ENCODE data around the gene LRTM2.

The LRTM2 gene

DNA sequence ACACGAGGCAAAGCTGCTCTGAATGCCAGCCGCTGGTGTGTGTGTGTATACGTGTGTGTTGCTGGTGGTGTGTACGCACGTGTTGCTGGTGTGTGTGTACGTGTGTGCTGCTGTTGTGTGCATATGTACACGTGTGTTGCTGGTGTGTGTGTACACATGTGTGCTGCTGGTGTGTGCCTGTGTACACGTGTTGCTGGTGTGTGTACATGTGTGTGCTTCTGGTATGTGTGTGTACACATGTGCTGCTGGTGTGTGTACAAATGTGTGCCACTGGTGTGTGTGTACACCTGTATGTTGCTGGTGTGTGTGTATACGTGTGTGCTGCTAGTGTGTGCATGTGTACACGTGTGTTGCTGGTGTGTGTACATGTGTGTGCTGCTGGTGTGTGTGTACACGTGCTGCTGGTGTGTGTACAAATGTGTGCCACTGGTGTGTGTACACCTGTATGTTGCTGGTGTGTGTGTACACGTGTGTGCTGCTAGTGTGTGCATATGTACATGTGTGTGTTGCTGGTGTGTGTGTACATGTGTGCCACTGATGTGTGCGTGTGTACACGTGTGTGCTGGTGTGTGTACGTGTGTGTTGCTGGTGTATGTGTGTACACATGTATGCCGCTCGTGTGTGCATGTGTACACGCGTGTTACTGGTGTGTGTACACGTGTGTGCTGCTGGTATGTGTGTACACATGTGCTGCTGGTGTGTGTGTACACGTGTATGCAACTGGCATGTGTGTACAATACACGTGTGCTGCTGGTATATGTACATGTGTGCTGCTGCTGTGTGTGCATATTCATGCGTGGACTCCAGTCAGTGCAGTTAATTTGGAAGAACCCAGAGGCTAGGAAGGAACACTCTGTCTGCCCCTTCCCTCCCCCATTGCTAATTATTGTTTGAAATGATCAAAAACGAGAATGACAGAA lies 50.9 kb downstream of the LRTM2 start:
- Histone ChIP-seq H3K27me3 (ENCODE audit: insufficient read depth, low read length, poor library complexity) (no peaks in the 10 kb centered on the region), H2BK120ac (ENCODE audit: low read depth, low read length) (no peak overlapping the region), H3K9ac (ENCODE audit: low read length) (no peak overlapping the region), H4K8ac (ENCODE audit: low read depth, low read length) (no peak overlapping the region), H3K4me1 (ENCODE audit: control insufficient read depth, low read depth, low read length) (no peaks in the 10 kb centered on the region), H3K79me2 (ENCODE audit: control insufficient read depth, insufficient read depth, low read length) (no peaks in the 10 kb centered on the region), H3K36me3 (ENCODE audit: control insufficient read depth, insufficient read depth, low read length) (no peaks in the 10 kb centered on the region), H2AK5ac (ENCODE audit: low read length) (no peak overlapping the region), H3K18ac (ENCODE audit: low read length) (no peak overlapping the region), H3K4me2 (ENCODE audit: low read length) (no peak overlapping the region), H3K27ac (ENCODE audit: low read depth, low read length) (no peak overlapping the region), H3K4ac (ENCODE audit: low read depth, low read length) (no peak overlapping the region), H3K79me1 (ENCODE audit: low read length) (no peaks in the 10 kb centered on the region), H3K4me3 (ENCODE audit: low read length) (no peak overlapping the region), H3K23ac (ENCODE audit: low read length) (no peak overlapping the region), H4K5ac (ENCODE audit: low read length) (no peak overlapping the region), H3K56ac (ENCODE audit: low read length) (no peak overlapping the region), H2BK15ac (replicated peaks; ENCODE audit: low read depth) (no peak overlapping the region), H2BK5ac (ENCODE audit: low read length) (no peak overlapping the region)
- DNase-seq = no peak
- WGBS (ENCODE audit: extremely low coverage, insufficient coverage, low lambda C conversion rate) = no CpG with 5 or more reads among the region's 24 CpGs

GRCh38 chr12:1872001-1872400 lies 51.6 kb downstream of the LRTM2 start:
- DNase-seq = no peak
- no peaks in the 10 kb centered on the region for H3K27me3 ChIP-seq (ENCODE audit: insufficient read depth, low read length, poor library complexity)
- no peaks in the 10 kb centered on the region for H3K79me1 ChIP-seq (ENCODE audit: low read length)
- no peak overlapping the region for H3K4me2 ChIP-seq (ENCODE audit: low read length)
- WGBS (ENCODE audit: extremely low coverage, insufficient coverage, low lambda C conversion rate) = no CpG with 5 or more reads among the region's 6 CpGs
- H2BK5ac ChIP-seq (ENCODE audit: low read length) = no peak overlapping the region
- H3K18ac ChIP-seq (ENCODE audit: low read length) = no peak overlapping the region
- no peak overlapping the region for H3K56ac ChIP-seq (ENCODE audit: low read length)
- H3K27ac ChIP-seq (ENCODE audit: low read depth, low read length) = no peak overlapping the region
- H4K8ac ChIP-seq (ENCODE audit: low read depth, low read length) = no peak overlapping the region
- no peak overlapping the region for H3K4ac ChIP-seq (ENCODE audit: low read depth, low read length)
- no peak overlapping the region for H2BK15ac ChIP-seq (replicated peaks; ENCODE audit: low read depth)
- H3K36me3 ChIP-seq (ENCODE audit: control insufficient read depth, insufficient read depth, low read length) = no peaks in the 10 kb centered on the region
- no peak overlapping the region for H4K5ac ChIP-seq (ENCODE audit: low read length)
- H3K4me3 ChIP-seq (ENCODE audit: low read length) = no peak overlapping the region
- no peak overlapping the region for H3K23ac ChIP-seq (ENCODE audit: low read length)
- H2BK120ac ChIP-seq (ENCODE audit: low read depth, low read length) = no peak overlapping the region
- H2AK5ac ChIP-seq (ENCODE audit: low read length) = no peak overlapping the region
- H3K4me1 ChIP-seq (ENCODE audit: control insufficient read depth, low read depth, low read length) = no peaks in the 10 kb centered on the region
- H3K9ac ChIP-seq (ENCODE audit: low read length) = no peak overlapping the region
- no peaks in the 10 kb centered on the region for H3K79me2 ChIP-seq (ENCODE audit: control insufficient read depth, insufficient read depth, low read length)

- Histone ChIP-seq H3K36me3 (ENCODE audit: control insufficient read depth, insufficient read depth, low read length) (no peaks in the 10 kb centered on the region), H3K23ac (ENCODE audit: low read length) (no peak overlapping the region), H2BK120ac (ENCODE audit: low read depth, low read length) (no peak overlapping the region), H3K4me2 (ENCODE audit: low read length) (no peak overlapping the region), H3K79me1 (ENCODE audit: low read length) (no peaks in the 10 kb centered on the region), H3K56ac (ENCODE audit: low read length) (no peak overlapping the region), H3K18ac (ENCODE audit: low read length) (no peak overlapping the region), H3K4me3 (ENCODE audit: low read length) (no peak overlapping the region), H4K8ac (ENCODE audit: low read depth, low read length) (no peak overlapping the region), H3K4me1 (ENCODE audit: control insufficient read depth, low read depth, low read length) (no peaks in the 10 kb centered on the region), H3K27ac (ENCODE audit: low read depth, low read length) (no peak overlapping the region), H3K9ac (ENCODE audit: low read length) (no peak overlapping the region), H3K27me3 (ENCODE audit: insufficient read depth, low read length, poor library complexity) (no peaks in the 10 kb centered on the region), H3K79me2 (ENCODE audit: control insufficient read depth, insufficient read depth, low read length) (no peaks in the 10 kb centered on the region), H2BK15ac (replicated peaks; ENCODE audit: low read depth) (no peak overlapping the region), H2BK5ac (ENCODE audit: low read length) (no peak overlapping the region), H4K5ac (ENCODE audit: low read length) (no peak overlapping the region), H2AK5ac (ENCODE audit: low read length) (no peak overlapping the region), H3K4ac (ENCODE audit: low read depth, low read length) (no peak overlapping the region)
- WGBS (ENCODE audit: extremely low coverage, insufficient coverage, low lambda C conversion rate) = no CpG with 5 or more reads among the region's 7 CpGs
- DNase-seq = no peak
These were observed 52.1 kb downstream of the LRTM2 start for GRCh38 chr12:1872448-1872847.

- no peak overlapping the region for H3K56ac ChIP-seq (ENCODE audit: low read length)
- no peak overlapping the region for H3K27ac ChIP-seq (ENCODE audit: low read depth, low read length)
- H3K23ac ChIP-seq (ENCODE audit: low read length) = no peak overlapping the region
- H3K9ac ChIP-seq (ENCODE audit: low read length) = no peak overlapping the region
- no peak overlapping the region for H3K4me3 ChIP-seq (ENCODE audit: low read length)
- H3K27me3 ChIP-seq (ENCODE audit: insufficient read depth, low read length, poor library complexity) = no peaks in the 10 kb centered on the region
- no peaks in the 10 kb centered on the region for H3K4me1 ChIP-seq (ENCODE audit: control insufficient read depth, low read depth, low read length)
- H2BK15ac ChIP-seq (replicated peaks; ENCODE audit: low read depth) = no peak overlapping the region
- no peak overlapping the region for H3K18ac ChIP-seq (ENCODE audit: low read length)
- H3K4me2 ChIP-seq (ENCODE audit: low read length) = no peak overlapping the region
- H3K36me3 ChIP-seq (ENCODE audit: control insufficient read depth, insufficient read depth, low read length) = no peaks in the 10 kb centered on the region
- DNase-seq = no peak
- no CpG with 5 or more reads among the region's 5 CpGs for WGBS (ENCODE audit: extremely low coverage, insufficient coverage, low lambda C conversion rate)
- H3K79me2 ChIP-seq (ENCODE audit: control insufficient read depth, insufficient read depth, low read length) = no peaks in the 10 kb centered on the region
- no peak overlapping the region for H2BK120ac ChIP-seq (ENCODE audit: low read depth, low read length)
- H3K4ac ChIP-seq (ENCODE audit: low read depth, low read length) = no peak overlapping the region
- H2AK5ac ChIP-seq (ENCODE audit: low read length) = no peak overlapping the region
- H3K79me1 ChIP-seq (ENCODE audit: low read length) = no peaks in the 10 kb centered on the region
- no peak overlapping the region for H4K5ac ChIP-seq (ENCODE audit: low read length)
- no peak overlapping the region for H2BK5ac ChIP-seq (ENCODE audit: low read length)
- no peak overlapping the region for H4K8ac ChIP-seq (ENCODE audit: low read depth, low read length)
These were observed 53.5 kb downstream of the LRTM2 start for GRCh38 chr12:1873531-1874510.

- H3K18ac ChIP-seq (ENCODE audit: low read length) = no peak overlapping the region
- no peak overlapping the region for H2AK5ac ChIP-seq (ENCODE audit: low read length)
- no peak overlapping the region for H3K9ac ChIP-seq (ENCODE audit: low read length)
- no peak overlapping the region for H3K4me2 ChIP-seq (ENCODE audit: low read length)
- no peak overlapping the region for H3K4me3 ChIP-seq (ENCODE audit: low read length)
- no peak overlapping the region for H3K27ac ChIP-seq (ENCODE audit: low read depth, low read length)
- H2BK120ac ChIP-seq (ENCODE audit: low read depth, low read length) = no peak overlapping the region
- no peaks in the 10 kb centered on the region for H3K79me1 ChIP-seq (ENCODE audit: low read length)
- no peaks in the 10 kb centered on the region for H3K4me1 ChIP-seq (ENCODE audit: control insufficient read depth, low read depth, low read length)
- H2BK15ac ChIP-seq (replicated peaks; ENCODE audit: low read depth) = no peak overlapping the region
- DNase-seq = no peak
- no peak overlapping the region for H4K8ac ChIP-seq (ENCODE audit: low read depth, low read length)
- no CpG with 5 or more reads among the region's 6 CpGs for WGBS (ENCODE audit: extremely low coverage, insufficient coverage, low lambda C conversion rate)
- no peak overlapping the region for H3K4ac ChIP-seq (ENCODE audit: low read depth, low read length)
- no peaks in the 10 kb centered on the region for H3K27me3 ChIP-seq (ENCODE audit: insufficient read depth, low read length, poor library complexity)
- no peak overlapping the region for H2BK5ac ChIP-seq (ENCODE audit: low read length)
- no peak overlapping the region for H3K23ac ChIP-seq (ENCODE audit: low read length)
- no peaks in the 10 kb centered on the region for H3K79me2 ChIP-seq (ENCODE audit: control insufficient read depth, insufficient read depth, low read length)
- H4K5ac ChIP-seq (ENCODE audit: low read length) = no peak overlapping the region
- H3K36me3 ChIP-seq (ENCODE audit: control insufficient read depth, insufficient read depth, low read length) = no peaks in the 10 kb centered on the region
- no peak overlapping the region for H3K56ac ChIP-seq (ENCODE audit: low read length)
These were observed 55.2 kb downstream of the LRTM2 start for GRCh38 chr12:1875608-1876007.
